Stimulated activated CD8-positive, alpha-beta memory T cell treated with anti-CD3 and anti-CD28 coated beads, Interleukin-4, amount 100 ng/mL, for 48 hours (primary cell): ENCODE results near the gene SCAANT1.

Experiments
- DNase-seq: peaks from one replicate; pipeline ENCODE4 v3.0.0-alpha.2; 2020

SCAANT1 gene

DNA sequence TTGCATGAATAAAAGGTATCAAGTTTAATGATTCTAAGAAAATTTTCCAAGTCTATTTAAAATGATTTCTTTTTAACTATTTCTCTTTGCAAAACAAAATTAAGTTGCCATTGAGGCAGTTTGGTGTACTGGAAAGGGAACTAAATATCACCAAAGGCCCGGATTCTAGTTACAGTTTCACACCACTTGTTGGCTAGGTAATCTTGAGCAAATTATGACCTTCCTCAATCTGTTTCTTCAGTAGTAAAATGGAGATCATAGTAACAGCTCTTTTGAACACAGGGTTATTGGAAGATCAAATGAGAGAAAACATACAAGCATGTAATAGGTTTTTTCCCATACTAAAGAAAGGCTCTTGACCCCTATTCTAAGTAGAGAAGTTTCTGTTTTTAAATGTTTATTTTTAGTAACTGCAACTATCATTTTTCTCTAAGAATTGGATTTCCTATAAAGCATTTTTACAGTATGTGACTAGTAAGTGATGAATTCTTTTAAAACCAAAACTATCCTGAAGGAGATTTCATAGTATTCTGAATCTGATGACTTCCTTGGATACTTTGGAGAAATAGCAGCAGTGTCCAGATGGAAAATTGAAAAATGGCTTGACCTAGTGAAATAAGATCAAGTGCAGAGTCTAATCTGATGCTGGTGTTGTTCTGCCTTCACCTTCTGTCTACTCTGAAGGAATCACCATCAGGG, 15.7 kb downstream of the SCAANT1 start:
- no peak for DNase-seq

- no peak for DNase-seq
These were observed 16.6 kb downstream of the SCAANT1 start for GRCh38 chr3:63895422-63896189.

DNA sequence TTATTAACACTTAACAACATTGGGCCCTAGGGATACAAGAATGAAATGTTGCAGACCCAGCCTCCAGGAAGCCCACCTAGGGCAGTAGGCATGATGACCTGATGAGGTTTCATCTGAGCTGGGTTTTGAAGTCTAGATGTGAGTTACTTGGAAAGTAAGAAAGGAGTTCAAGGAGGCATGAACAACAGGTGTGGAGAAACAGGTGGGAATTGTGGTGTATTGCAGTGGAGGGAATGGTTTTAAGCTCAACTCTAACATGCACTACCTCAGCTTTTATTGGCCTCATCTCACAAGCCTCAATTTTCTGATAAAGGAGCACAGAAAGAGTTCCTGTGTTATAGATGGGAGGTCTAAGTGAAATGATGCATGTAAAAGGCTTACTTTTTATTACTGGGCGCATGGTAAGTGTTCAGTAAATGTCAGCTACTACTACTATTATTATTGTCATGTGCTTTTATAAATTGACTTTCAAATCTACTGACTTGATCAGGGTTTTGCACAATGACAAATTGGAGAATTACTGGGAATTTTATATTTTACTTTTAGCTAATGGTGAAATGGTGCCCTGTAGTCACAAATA, 19.3 kb downstream of the SCAANT1 start:
- DNase-seq, result no peak

- DNase-seq, result no peak
These were observed 20.7 kb downstream of the SCAANT1 start for GRCh38 chr3:63891518-63891917.

DNA sequence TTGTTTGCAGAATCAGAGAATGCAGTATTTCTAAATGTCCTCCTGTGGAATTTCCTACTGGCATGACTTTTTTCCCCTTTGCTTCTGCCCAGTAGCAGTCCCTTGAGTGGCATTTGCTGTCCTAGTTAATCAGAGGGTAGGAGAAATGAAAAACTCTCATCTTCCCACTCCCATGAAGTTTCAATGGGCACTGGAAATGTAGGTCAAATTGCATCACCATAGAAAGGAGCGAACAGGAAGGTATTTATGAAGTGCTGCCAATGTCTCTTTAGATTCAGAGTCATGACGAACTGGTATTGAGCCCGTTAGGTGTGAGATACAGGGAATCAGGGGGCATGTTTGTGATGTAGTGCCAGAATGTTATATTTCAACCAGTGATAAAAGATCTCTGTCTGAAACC, 25.3 kb downstream of the SCAANT1 start:
- no peak for DNase-seq

DNA sequence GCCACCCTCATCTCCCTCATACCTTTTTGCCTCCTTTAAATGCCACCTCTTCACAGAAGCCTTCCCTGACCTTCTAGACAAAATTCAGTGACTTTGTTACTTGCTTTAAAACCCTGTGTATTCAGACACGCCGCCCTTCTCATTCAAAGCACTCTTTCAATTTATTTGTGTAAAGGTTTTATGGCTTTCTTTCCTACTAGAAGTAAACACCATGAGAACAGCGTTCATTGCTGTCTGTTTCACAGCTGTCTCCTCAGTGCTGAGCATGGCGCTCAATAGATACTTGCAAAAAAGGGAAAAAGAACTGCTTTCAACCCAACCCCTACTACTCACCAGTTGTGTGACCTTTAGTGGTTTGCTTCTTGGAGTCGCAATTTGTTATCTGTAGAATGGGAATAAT, 31.5 kb downstream of the SCAANT1 start:
- no peak for DNase-seq

DNA sequence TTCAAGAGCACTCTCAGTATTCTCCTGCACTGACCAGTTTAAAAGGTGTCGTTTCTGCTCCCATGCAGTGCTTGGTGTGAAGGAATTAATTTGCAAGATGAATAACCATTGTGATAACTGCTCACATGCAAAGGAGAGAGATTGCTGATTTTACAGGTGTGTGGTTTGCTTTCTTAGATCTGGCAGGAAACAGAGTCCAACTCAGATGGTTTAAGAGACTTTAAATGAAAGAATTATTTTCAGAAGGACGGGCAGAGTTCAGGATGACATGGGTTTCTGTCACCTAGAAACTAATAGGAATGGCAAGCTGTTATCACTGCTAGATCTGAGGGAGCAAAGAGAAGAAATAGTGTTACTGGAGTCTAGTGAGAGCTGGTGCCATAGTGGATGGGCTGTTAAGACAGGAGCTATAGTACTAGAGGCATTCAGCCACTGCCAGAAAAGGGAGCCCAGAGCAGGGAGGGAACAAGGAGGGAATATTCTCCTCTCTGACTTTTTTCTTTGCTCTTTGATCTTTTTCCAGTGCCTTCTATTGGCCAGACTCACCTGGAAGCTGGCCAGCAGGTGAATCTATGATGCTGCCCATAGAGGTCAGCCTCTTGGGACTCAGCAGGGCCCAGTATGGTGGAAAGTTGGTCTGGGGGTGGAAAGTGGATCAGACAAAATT, 33.7 kb downstream of the SCAANT1 start:
- no peak for DNase-seq

DNA sequence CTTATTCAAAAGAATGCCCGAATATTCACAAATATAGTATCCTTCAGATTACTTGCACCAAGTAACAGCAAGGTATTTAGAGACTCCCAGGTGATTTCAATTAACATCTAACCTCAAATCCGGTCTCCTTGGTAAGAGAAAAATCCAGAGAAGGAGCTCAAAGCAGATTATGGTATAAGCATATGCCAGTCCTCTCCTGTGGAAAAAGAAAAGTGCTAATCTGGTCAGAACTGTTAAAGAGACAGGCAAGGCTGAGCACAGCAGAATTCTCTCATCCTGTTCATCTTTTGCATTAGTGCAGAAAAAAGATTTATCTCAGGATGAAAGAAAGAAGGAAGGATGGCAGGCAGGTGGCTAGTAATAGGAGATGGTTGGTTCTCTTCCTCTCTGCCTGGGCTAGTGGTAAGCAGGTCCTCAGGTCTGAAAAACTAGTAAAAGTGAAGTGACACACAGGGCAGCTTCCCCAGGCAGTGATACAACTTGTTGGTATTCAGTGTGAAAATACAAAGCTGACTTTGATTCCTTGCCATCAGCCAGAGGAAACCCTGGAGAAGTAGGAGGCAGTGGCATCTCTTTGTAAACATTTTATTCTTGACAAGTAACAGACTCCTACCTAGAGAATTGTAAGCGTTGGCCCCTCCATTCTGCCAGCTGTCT, 34.3 kb downstream of the SCAANT1 start:
- DNase-seq, result no peak

GRCh38 chr3:63876260-63876659, 35.9 kb downstream of the SCAANT1 start:
- DNase-seq, result no peak

GRCh38 chr3:63875510-63875909, 36.7 kb downstream of the SCAANT1 start:
- DNase-seq, result no peak

DNA sequence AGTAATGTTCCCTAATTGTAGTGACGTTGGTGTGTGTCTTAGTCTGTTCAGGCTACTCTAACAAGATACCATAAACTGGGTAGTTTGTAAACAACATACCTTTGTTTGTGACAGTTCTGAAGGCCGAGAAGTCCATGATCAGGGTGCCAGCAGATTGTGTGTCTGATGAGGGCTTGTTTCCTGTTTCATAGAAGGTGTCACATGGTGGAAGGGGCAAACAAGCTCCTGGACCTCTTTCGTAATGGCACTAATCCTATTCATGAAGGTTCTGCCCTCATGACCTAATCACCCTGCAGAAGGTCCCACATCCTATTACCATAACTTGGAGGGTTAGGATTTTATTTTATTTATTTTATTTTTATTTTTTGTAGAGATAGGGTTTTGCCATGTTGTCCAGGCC, 37.4 kb downstream of the SCAANT1 start:
- no peak for DNase-seq

DNA sequence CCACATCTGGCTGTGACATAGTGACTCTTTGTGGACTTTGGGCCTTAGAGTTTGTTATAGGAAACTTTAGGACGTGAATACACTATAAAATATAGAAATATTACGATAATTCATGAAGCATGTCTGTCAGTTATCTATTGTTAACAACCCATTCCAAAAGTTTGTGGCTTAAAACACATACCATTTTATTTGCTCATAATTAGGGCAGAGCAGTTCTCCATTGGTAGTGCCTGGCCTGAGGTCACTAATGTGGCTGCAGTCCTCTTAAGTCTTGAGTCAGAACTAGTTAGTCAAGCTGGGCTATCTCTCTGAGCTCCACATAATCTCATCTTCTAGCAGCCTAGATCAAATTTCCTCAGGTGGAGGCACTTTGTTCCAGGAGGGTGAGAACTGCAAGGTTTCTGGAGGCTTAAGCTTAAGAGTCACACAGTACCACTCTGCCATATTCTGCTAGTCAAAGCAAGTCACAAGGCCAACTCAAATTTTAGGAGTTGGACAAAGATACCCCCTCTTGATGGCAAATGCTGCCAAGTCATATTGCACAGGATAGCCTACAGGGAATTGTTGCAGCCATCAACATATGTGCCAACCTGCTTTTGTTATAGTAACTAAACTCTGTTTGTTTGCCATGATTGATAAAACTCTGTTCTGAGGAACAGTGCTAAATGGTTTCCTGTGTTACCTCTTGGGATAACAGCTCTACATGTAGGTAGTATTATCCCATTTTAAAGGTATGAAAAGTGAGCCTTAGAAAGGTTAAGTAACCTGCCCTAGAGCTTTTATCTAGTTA, 39.9 kb downstream of the SCAANT1 start:
- DNase-seq, result no peak

GRCh38 chr3:63870615-63871005, 41.6 kb downstream of the SCAANT1 start:
- DNase-seq, result no peak

- DNase-seq, result no peak
These were observed 42.1 kb downstream of the SCAANT1 start for GRCh38 chr3:63869940-63870614.

- no peak for DNase-seq
These were observed 45.0 kb downstream of the SCAANT1 start for GRCh38 chr3:63867225-63867624.

GRCh38 chr3:63864965-63865327, 47.2 kb downstream of the SCAANT1 start:
- DNase-seq, result no peak

GRCh38 chr3:63864008-63864964, 47.9 kb downstream of the SCAANT1 start:
- DNase-seq, result peak; percentile 63

DNA sequence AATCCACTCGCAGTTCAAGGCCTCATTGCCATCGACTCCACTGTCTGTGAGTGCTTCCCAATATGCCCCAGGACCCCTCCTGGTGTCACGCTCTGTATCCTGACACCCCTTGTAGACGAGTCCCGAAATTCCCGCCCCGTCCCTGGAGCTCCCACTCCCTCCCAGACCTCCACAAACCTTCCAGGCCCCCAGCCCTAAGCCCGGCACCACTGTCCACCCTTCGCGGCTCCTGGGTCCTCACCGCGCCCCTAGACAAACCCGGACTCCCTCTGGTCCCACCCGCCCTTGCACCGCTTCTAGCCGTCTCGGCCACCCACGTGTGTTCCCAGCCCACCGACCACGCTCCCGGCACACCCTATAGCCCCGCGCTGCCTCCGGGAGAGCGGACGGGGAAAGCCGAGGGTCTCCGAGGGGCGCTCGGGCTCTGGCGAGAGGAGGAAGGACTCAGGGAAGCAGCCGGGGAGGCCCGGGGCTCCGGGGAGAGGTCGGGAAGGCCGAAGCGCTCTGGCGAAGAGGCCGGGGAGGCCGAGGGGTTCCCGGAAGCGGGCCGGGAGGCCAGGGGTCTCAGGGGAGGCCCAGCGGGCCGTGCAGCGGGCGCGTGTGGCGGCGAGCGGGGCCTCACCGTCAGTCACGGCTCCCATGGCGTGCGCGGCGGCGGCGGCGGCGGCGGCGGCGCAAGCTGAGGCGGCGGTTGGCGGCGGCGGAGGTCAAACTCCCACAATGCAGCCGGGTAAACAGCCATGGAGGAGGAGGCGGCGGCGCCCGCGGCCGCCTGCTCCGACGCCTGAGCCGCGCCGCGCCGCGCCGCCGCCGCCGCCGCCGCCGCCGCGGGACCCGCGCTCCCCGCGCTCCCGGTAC, 48.8 kb downstream of the SCAANT1 start, which contains the start of the genes ATXN7 and THOC7:
Gene ATXN7 (plus strand): TSS at position 718 of the 858 bp plus-strand sequence. CDS start 48,732 bp downstream, outside the sequence.
Gene THOC7 (minus strand): TSS at position 656 of the 858 bp plus-strand sequence. CDS start 15 bp downstream, at position 641.
- peak; percentile 75 for DNase-seq

GRCh38 chr3:63862804-63863149, 49.4 kb downstream of the SCAANT1 start:
- DNase-seq, result no peak
